NB4 (cell line): Measurements from ENCODE around the gene STUM.

Experiments
- CTCF ChIP-seq: IDR thresholded peaks from one replicate; pipeline ENCODE4 v1.5.1; 2012; ENCODE audit warnings: low read depth, low read length
- MYC ChIP-seq: IDR thresholded peaks from 2 replicates; pipeline ENCODE4 v1.6.1; 2011; ENCODE audit warnings: low read depth, low read length
- POLR2A ChIP-seq: IDR thresholded peaks from 2 replicates; pipeline ENCODE4 v1.6.1; 2011; ENCODE audit warnings: mild to moderate bottlenecking; ENCODE audit not compliant: insufficient read length; ENCODE audit errors: extremely low read depth

GRCh38 chr1:226650236-226650841 lies 101.8 kb downstream of the STUM start:
- TF ChIP-seq CTCF (no peak), POLR2A (no peak), MYC (no peak)
